CD14-positive monocyte (primary cell): ENCODE data around the gene TRIM27. TPM values are rescaled to one million over a fixed set of nuclear protein-coding genes. Genes with fewer than 3 reads are reported as not detected.

Experiments
- DNase-seq, 3 donors: peaks; one replicate each; pipeline ENCODE4 v3.0.0-alpha.2; 2011 to 2022
- H2AFZ ChIP-seq: 2 replicates; pipeline ENCODE4 v1.6.0; 2012; ENCODE audit warnings: mild to moderate bottlenecking, low read depth, low read length, inconsistent platforms; ENCODE audit not compliant: insufficient read depth, poor library complexity, severe bottlenecking
- H3K27ac ChIP-seq, 2 donors: 1 replicate in 1 of 2; 2 replicates in 1 of 2; pipeline ENCODE4 v1.5.1; 2012 to 2013; ENCODE audit warnings: low read length in 2 of 2, control low read depth in 1 of 2, inconsistent platforms in 1 of 2, low read depth in 1 of 2, mild to moderate bottlenecking in 1 of 2
- H3K27me3 ChIP-seq, 2 donors: one replicate each; pipeline versions ENCODE4 v1.6.0 to v1.6.1; 2011 to 2013; ENCODE audit warnings: low read length in 2 of 2; ENCODE audit not compliant: control insufficient read depth in 2 of 2, insufficient read depth in 2 of 2
- H3K36me3 ChIP-seq, 2 donors: replicated peaks in 1 of 2; 1 replicate in 1 of 2; 2 replicates in 1 of 2; pipeline versions ENCODE4 v1.5.1 to v1.6.1; 2012 to 2013; ENCODE audit warnings: low read length in 2 of 2, control low read depth in 1 of 2, inconsistent platforms in 1 of 2, mild to moderate bottlenecking in 1 of 2; ENCODE audit not compliant: insufficient read depth in 2 of 2, control insufficient read depth in 1 of 2
- H3K4me1 ChIP-seq, 2 donors: 1 replicate in 1 of 2; 2 replicates in 1 of 2; pipeline versions ENCODE4 v1.5.1 to v1.6.1; 2012 to 2013; ENCODE audit warnings: low read length in 2 of 2, control low read depth in 1 of 2, inconsistent platforms in 1 of 2, mild to moderate bottlenecking in 1 of 2, moderate library complexity in 1 of 2; ENCODE audit not compliant: insufficient read depth in 2 of 2, control insufficient read depth in 1 of 2
- H3K4me2 ChIP-seq: replicated peaks from 2 replicates; pipeline ENCODE3; 2012; ENCODE audit warnings: low read length, moderate library complexity, mild to moderate bottlenecking; ENCODE audit not compliant: poor library complexity, severe bottlenecking; ENCODE audit errors: extremely low read depth
- H3K4me3 ChIP-seq, 3 experiments: fragments of 200-600 bp in 1 of 3; sonication (generic) in 1 of 3; replicated peaks in 1 of 3; 1 replicate in 2 of 3; 2 replicates in 1 of 3; pipeline ENCODE4 v1.5.1; 2011 to 2013; ENCODE audit warnings: low read length in 3 of 3, mild to moderate bottlenecking in 3 of 3, control low read depth in 2 of 3, low read depth in 2 of 3, inconsistent platforms in 1 of 3, moderate library complexity in 1 of 3
- H3K79me2 ChIP-seq: 2 replicates; pipeline ENCODE4 v1.6.0; 2012; ENCODE audit warnings: mild to moderate bottlenecking, control low read depth, inconsistent platforms, low read length, moderate library complexity; ENCODE audit not compliant: insufficient read depth
- H3K9ac ChIP-seq: 2 replicates; pipeline ENCODE4 v1.6.0; 2017; ENCODE audit warnings: low read length, mild to moderate bottlenecking; ENCODE audit not compliant: insufficient read depth, poor library complexity, severe bottlenecking
- H3K9me3 ChIP-seq, 2 donors: replicated peaks in 1 of 2; 1 replicate in 1 of 2; 2 replicates in 1 of 2; pipeline versions ENCODE4 v1.5.1 to v1.6.1; 2012 to 2013; ENCODE audit warnings: low read length in 2 of 2, control low read depth in 1 of 2; ENCODE audit not compliant: control insufficient read depth in 1 of 2, insufficient read depth in 1 of 2
- H4K20me1 ChIP-seq: 2 replicates; pipeline ENCODE4 v1.6.0; 2012; ENCODE audit warnings: mild to moderate bottlenecking, low read length, control low read depth, moderate library complexity; ENCODE audit not compliant: insufficient read depth
- H3K27ac Mint-ChIP-seq, 7 donors: one replicate each; pipeline ENCODE4 v1.8.0; 2020; ENCODE audit warnings: mild to moderate bottlenecking in 7 of 7, mixed read lengths in 7 of 7, moderate library complexity in 6 of 7, inconsistent platforms in 2 of 7
- H3K27me3 Mint-ChIP-seq, 3 donors: one replicate each; pipeline ENCODE4 v1.8.0; 2021 to 2022; ENCODE audit warnings: low read depth in 3 of 3, mild to moderate bottlenecking in 3 of 3, mixed read lengths in 3 of 3, moderate library complexity in 3 of 3, inconsistent platforms in 1 of 3
- H3K36me3 Mint-ChIP-seq, 2 donors: one replicate each; pipeline ENCODE4 v1.8.0; 2020; ENCODE audit warnings: mixed read lengths in 2 of 2, inconsistent platforms in 1 of 2, mild to moderate bottlenecking in 1 of 2
- H3K4me1 Mint-ChIP-seq: one replicate; pipeline ENCODE4 v1.8.0; 2020; ENCODE audit warnings: mild to moderate bottlenecking, mixed read lengths
- H3K4me3 Mint-ChIP-seq, 2 donors: one replicate each; pipeline ENCODE4 v1.8.0; 2020; ENCODE audit warnings: mild to moderate bottlenecking in 2 of 2, mixed read lengths in 2 of 2, moderate library complexity in 1 of 2
- H3K9me3 Mint-ChIP-seq, 7 donors: one replicate each; pipeline ENCODE4 v1.8.0; 2020 to 2022; ENCODE audit warnings: mixed read lengths in 7 of 7, mild to moderate bottlenecking in 6 of 7, moderate library complexity in 6 of 7, inconsistent platforms in 2 of 7
- CTCF ChIP-seq: fragments of 200-600 bp; IDR thresholded peaks from one replicate; pipeline ENCODE4 v1.8.0; 2022; ENCODE audit warnings: antibody characterized with exemption, mild to moderate bottlenecking
- WGBS: methylation state at CpG from one replicate; pipeline ENCODE4 v1.1.5; 2013; ENCODE audit warnings: missing lambda C conversion rate; ENCODE audit not compliant: insufficient coverage; 5-methylcytosine and 5-hydroxymethylcytosine counted together
- intact Hi-C, 2 donors: fragments of 100-400 bp; cut with micrococcal nuclease; formaldehyde crosslinking; loops; one replicate each; pipeline versions ENCODE4 v1.15.0 to v1.15.1; 2023
- polyA plus RNA-seq, 3 donors: library from polyadenylated mRNA; depleted of rRNA in 1 of 3; unstranded in 2 of 3; stranded (reverse) in 1 of 3; fragments of 300-500 nt in 2 of 3; fragments of >200 nt in 1 of 3; fragmentation: Illumina TruSeq in 2 of 3; gene quantifications; 1 replicate in 2 of 3; 2 replicates in 1 of 3; pipeline ENCODE4 v1.2.3, GENCODE V29; 2012 to 2021

The TRIM27 gene
- polyA plus RNA-seq, 3 donors, result 39.2 to 44.0 (median 42.2) TPM

- H3K4me1 Mint-ChIP-seq, result peaks cover 60% of the 10 kb centered on the region
- whole genome bisulfite sequencing, result 71% methylated on average over 3 of the region's 6 CpGs
- H3K79me2 ChIP-seq, result no peaks in the 10 kb centered on the region
These were observed 19.4 kb upstream of the TRIM27 start for GRCh38 chr6:28943223-28943556.

DNA sequence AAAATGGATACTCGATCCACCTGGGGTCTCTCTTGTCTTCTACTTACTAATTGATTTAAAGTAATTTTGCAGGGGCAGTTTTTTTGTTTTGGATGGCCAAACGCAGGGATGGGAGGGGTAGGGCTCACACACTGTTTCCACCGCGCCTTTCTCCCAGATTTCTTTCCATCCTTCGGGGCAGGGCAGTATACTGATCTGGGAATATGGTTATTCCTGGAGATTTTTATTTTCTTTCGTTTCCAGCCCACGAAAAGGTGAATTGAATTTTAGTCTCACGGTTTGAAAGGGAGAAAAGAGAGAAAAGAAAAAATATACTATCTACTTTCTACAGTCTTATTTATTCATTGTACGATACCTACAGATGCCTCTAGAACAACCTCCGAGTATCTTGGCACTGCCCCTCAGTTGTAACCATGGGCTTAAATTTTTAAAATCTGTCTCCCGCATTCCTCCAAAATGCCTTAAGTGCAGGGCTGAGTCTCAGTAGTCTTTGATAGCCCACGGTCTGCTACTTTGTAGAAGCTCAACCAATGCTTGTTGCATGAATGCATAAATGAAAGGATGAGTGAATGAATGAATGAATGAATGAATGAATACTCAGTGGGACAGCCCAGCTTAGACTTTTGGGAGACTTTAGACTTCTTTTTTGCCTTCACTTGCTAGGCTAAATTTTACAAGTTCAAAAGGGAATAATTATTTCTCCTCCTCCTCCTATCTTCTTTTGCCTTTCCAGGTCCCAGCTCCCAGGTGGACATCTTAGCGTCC is 18.1 kb upstream of the TRIM27 start:
- intact Hi-C loops, result loop anchor here (2.0 to 10.0 kb wide), 5 partner anchors 40 to 107 kb away; no protein-coding TSS in a partner anchor
- peak overlapping the region; percentile 48 to 92 (median 92) for H3K4me3 ChIP-seq
- H3K36me3 Mint-ChIP-seq, result no peaks in the 10 kb centered on the region
- peak overlapping the region in 1 of 2 donors; percentile 46 for H3K27ac ChIP-seq
- H3K27me3 Mint-ChIP-seq, result no peaks in the 10 kb centered on the region
- no peak for DNase-seq
- no peaks in the 10 kb centered on the region for H3K36me3 ChIP-seq
- no peaks in the 10 kb centered on the region for H3K79me2 ChIP-seq
- peak overlapping the region in 5 of 7 donors; percentile 13 to 89 (median 85) for H3K27ac Mint-ChIP-seq
- peaks cover 0 to 6% (median 0%) of the 10 kb centered on the region in 7 donors for H3K9me3 Mint-ChIP-seq
- 49% methylated on average over 2 of the region's 13 CpGs for WGBS
- H3K4me2 ChIP-seq, result peak overlapping the region; percentile 98
- TF ChIP-seq CTCF, result no peak
- no peaks in the 10 kb centered on the region for H4K20me1 ChIP-seq
- peaks cover 53 to 54% of the 10 kb centered on the region in 2 donors for H3K4me1 ChIP-seq
- no peaks in the 10 kb centered on the region for H3K9me3 ChIP-seq
- peak overlapping the region; percentile 79 for H2AFZ ChIP-seq
- peak overlapping the region; percentile 44 for H3K9ac ChIP-seq
- no peaks in the 10 kb centered on the region for H3K27me3 ChIP-seq
- peaks cover 60% of the 10 kb centered on the region for H3K4me1 Mint-ChIP-seq
- H3K4me3 Mint-ChIP-seq, result peak overlapping the region; percentile 88 to 98

More at GRCh38 chr6:28943223-28943556, 19.4 kb upstream of the TRIM27 start:
- Mint-ChIP-seq H3K4me3 (peak overlapping the region; percentile 86 to 91), H3K27ac (peak overlapping the region in 4 of 7 donors; percentile 61 to 90 (median 84)), H3K9me3 (peaks cover 0 to 6% (median 0%) of the 10 kb centered on the region in 7 donors), H3K36me3 (no peaks in the 10 kb centered on the region), H3K27me3 (no peaks in the 10 kb centered on the region)
- peak overlapping the region; percentile 48 to 88 (median 87) for H3K4me3 ChIP-seq
- no peaks in the 10 kb centered on the region for H3K9me3 ChIP-seq
- intact Hi-C loops, result loop anchor here (1.0 to 10.0 kb wide), 4 partner anchors 39 to 108 kb away; no protein-coding TSS in a partner anchor
- no peaks in the 10 kb centered on the region for H3K36me3 ChIP-seq
- no peak for DNase-seq
- no peaks in the 10 kb centered on the region for H3K27me3 ChIP-seq
- H3K4me2 ChIP-seq, result peak overlapping the region; percentile 91
- peak overlapping the region; percentile 82 for H2AFZ ChIP-seq
- peak overlapping the region in 1 of 2 donors; percentile 57 for H3K27ac ChIP-seq
- peaks cover 53 to 54% of the 10 kb centered on the region in 2 donors for H3K4me1 ChIP-seq
- H4K20me1 ChIP-seq, result no peaks in the 10 kb centered on the region
- peak overlapping the region; percentile 63 for H3K9ac ChIP-seq
- TF ChIP-seq CTCF, result no peak
